HL-60 (cell line): Measurements from ENCODE around the gene CCDC117.
"Not testable (repeated sequence)": the region's sequence is repeated elsewhere in the genome, so short reads cannot be mapped to it uniquely, and the experiment has no call there.

Source experiments
- DNase-seq, 2 experiments: peaks; one replicate each; pipeline ENCODE4 v3.0.0-alpha.2; 2010 to 2020; ENCODE audit warnings: low read depth in 1 of 2, low spot score in 1 of 2
- H3K27ac ChIP-seq: fragments of 250-450 bp; sonication (Bioruptor Pico); replicated peaks from 2 replicates; pipeline ENCODE4 v1.5.1; 2020; ENCODE audit warnings: mild to moderate bottlenecking, moderate library complexity
- H3K27me3 ChIP-seq: fragments of 250-450 bp; sonication (Bioruptor Pico); 2 replicates; pipeline ENCODE4 v1.5.1; 2021; ENCODE audit warnings: mild to moderate bottlenecking, moderate library complexity; ENCODE audit not compliant: insufficient read depth, poor library complexity, severe bottlenecking
- H3K4me3 ChIP-seq: replicated peaks from 2 replicates; pipeline ENCODE4 v1.5.1; 2011; ENCODE audit warnings: mild to moderate bottlenecking, control low read depth, low read length; ENCODE audit not compliant: insufficient read depth
- CTCF ChIP-seq: IDR thresholded peaks from one replicate; pipeline ENCODE4 v1.5.1; 2011; ENCODE audit warnings: low read length, control low read depth, inconsistent platforms; ENCODE audit not compliant: insufficient read depth
- GABPA ChIP-seq: IDR thresholded peaks from 2 replicates; pipeline ENCODE4 v1.6.1; 2012; ENCODE audit warnings: low read depth
- POLR2AphosphoS5 ChIP-seq: IDR thresholded peaks from 2 replicates; pipeline ENCODE4 v1.6.1; 2012; ENCODE audit warnings: low read depth
- REST ChIP-seq: IDR thresholded peaks from 2 replicates; pipeline ENCODE4 v1.6.1; 2012; ENCODE audit warnings: low read depth; ENCODE audit not compliant: insufficient replicate concordance
- SPI1 ChIP-seq: IDR thresholded peaks from 2 replicates; pipeline ENCODE4 v1.6.1; 2012; ENCODE audit warnings: low read depth, mild to moderate bottlenecking, borderline replicate concordance

The CCDC117 gene

GRCh38 chr22:28826430-28826829 lies 53.9 kb downstream of the CCDC117 start:
- not testable (repeated sequence) for H3K27me3 ChIP-seq, DNase-seq, H3K27ac ChIP-seq, H3K4me3 ChIP-seq

GRCh38 chr22:28826921-28827320 lies 54.4 kb downstream of the CCDC117 start:
- Histone ChIP-seq H3K4me3 (no peak overlapping the region), H3K27me3 (no peaks in the 10 kb centered on the region), H3K27ac (no peak overlapping the region)
- TF ChIP-seq SPI1 (no peak), GABPA (no peak), POLR2AphosphoS5 (no peak), REST (no peak), CTCF (no peak)
- DNase-seq: no peak

GRCh38 chr22:28829358-28830181 lies 57.1 kb downstream of the CCDC117 start:
- no peak for TF ChIP-seq REST
- TF ChIP-seq SPI1: peak; percentile 53; the same call in 1 of the 2 replicates
- peak; percentile 96 for TF ChIP-seq CTCF
- no peak for TF ChIP-seq POLR2AphosphoS5
- no peak for TF ChIP-seq GABPA
- no peak overlapping the region for H3K4me3 ChIP-seq
- no peaks in the 10 kb centered on the region for H3K27me3 ChIP-seq
- H3K27ac ChIP-seq: peak overlapping the region; percentile 22
- DNase-seq: peak; percentile 73 to 85

GRCh38 chr22:28830441-28830840 lies 57.9 kb downstream of the CCDC117 start:
- H3K27me3 ChIP-seq: no peaks in the 10 kb centered on the region
- H3K4me3 ChIP-seq: no peak overlapping the region
- no peak for DNase-seq
- no peak for TF ChIP-seq REST
- TF ChIP-seq CTCF: no peak
- H3K27ac ChIP-seq: no peak overlapping the region
